Measurements from ENCODE around the gene DDX17.

GRCh38 chr22:38464992-38465672 is 41.0 kb downstream of the DDX17 start:
- TF ChIP-seq, protein P1, sequence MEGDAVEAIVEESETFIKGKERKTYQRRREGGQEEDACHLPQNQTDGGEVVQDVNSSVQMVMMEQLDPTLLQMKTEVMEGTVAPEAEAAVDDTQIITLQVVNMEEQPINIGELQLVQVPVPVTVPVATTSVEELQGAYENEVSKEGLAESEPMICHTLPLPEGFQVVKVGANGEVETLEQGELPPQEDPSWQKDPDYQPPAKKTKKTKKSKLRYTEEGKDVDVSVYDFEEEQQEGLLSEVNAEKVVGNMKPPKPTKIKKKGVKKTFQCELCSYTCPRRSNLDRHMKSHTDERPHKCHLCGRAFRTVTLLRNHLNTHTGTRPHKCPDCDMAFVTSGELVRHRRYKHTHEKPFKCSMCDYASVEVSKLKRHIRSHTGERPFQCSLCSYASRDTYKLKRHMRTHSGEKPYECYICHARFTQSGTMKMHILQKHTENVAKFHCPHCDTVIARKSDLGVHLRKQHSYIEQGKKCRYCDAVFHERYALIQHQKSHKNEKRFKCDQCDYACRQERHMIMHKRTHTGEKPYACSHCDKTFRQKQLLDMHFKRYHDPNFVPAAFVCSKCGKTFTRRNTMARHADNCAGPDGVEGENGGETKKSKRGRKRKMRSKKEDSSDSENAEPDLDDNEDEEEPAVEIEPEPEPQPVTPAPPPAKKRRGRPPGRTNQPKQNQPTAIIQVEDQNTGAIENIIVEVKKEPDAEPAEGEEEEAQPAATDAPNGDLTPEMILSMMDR (conservative IDR thresholded peaks at IDR 0.05 in 1 of 2, IDR thresholded peaks at IDR 0.05 in 1 of 2; ENCODE audit: low read depth in 1 of 2, low read length in 2 of 2) = no peak
- no peak for TF ChIP-seq EZH2 (IDR thresholded peaks at IDR 0.05; ENCODE audit: low read length, missing control alignments)
